AG10803 (cell line): ENCODE data around the gene MBP.
A peak's percentile ranks its signal among the peaks of the same experiment; 100 is the strongest.

Experiments
- DNase-seq: peaks from one replicate; pipeline ENCODE4 v3.0.0; 2010; ENCODE audit warnings: low read depth
- H3K4me3 ChIP-seq: 2 replicates; pipeline ENCODE4 v1.5.1; 2011; ENCODE audit warnings: mild to moderate bottlenecking, low read length, control low read depth
- TF ChIP-seq, protein P1 (sequence below): conservative IDR thresholded peaks from 2 replicates; pipeline ENCODE4 v1.5.1; 2011; ENCODE audit warnings: mild to moderate bottlenecking, low read length, control low read depth, inconsistent platforms

The MBP gene

DNA sequence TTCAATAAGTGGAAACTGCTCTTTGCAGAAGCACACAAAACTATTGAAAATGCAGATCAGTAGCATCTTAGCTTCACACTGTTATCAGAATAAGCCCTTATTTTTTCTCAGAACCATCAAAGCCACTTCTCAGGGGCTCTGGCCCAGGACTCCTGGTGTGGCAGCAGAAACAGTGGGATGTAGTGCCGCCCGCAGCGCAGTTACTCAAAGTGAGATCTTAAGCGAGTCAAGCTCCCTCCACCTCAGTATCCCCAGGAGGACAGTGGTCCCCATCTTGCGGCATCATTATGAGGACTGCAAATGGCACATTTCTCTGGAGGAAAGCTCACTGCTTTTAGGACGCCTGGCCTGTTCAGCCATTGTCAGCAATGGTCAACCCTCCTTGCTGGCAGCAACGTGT lies 60.0 kb downstream of the MBP start:
- no peak for DNase-seq
- no peak overlapping the region for H3K4me3 ChIP-seq
- TF ChIP-seq, protein P1, sequence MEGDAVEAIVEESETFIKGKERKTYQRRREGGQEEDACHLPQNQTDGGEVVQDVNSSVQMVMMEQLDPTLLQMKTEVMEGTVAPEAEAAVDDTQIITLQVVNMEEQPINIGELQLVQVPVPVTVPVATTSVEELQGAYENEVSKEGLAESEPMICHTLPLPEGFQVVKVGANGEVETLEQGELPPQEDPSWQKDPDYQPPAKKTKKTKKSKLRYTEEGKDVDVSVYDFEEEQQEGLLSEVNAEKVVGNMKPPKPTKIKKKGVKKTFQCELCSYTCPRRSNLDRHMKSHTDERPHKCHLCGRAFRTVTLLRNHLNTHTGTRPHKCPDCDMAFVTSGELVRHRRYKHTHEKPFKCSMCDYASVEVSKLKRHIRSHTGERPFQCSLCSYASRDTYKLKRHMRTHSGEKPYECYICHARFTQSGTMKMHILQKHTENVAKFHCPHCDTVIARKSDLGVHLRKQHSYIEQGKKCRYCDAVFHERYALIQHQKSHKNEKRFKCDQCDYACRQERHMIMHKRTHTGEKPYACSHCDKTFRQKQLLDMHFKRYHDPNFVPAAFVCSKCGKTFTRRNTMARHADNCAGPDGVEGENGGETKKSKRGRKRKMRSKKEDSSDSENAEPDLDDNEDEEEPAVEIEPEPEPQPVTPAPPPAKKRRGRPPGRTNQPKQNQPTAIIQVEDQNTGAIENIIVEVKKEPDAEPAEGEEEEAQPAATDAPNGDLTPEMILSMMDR, result no peak

DNA sequence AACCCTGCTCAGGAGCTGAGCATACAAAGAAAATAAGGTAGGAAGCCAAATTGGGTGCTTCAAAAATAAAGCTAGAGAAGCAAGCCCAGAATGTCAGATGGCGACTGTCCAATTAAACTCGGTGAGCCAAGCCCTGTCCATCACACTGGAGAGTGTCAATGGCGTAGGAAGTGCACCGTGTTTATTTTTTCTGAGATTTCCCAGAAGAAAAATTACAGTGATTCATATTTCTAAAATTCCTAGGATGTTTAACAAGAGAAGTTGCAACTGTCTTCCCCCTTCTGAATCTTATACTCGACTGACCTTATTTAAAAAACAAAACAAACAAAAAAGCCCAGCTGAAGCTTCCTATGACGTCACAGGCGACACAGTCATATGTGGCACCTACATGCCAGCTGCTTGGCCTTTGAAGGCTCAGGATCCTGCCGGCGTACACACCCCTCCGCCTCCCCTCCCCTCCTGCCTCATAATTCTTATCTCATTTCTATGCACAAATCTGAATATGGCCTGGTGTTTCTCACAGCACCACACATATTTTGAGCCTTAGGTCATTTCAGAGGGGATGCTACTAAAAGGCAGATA lies 60.8 kb downstream of the MBP start:
- TF ChIP-seq, protein P1, result no peak
- H3K4me3 ChIP-seq, result no peak overlapping the region
- peak; percentile 83 for DNase-seq

DNA sequence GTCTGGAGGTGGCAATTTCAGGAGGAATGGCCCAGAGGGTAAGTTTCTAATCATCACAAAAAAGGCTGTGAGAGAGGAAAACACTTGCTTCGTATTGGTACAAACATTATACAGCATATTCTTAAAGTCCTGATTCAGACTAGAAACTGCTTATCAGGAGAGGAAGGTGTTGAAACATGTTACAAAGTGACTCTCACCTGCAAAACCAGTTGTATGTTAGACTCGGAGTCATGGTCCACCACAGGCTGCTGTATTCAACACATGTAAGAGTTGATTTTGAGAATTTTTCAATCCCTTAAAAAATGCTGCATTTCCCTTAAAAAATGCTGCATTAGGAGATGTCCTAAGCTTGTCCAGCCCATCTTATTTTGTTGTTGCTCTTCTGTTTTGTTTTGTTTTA lies 61.5 kb downstream of the MBP start:
- DNase-seq, result no peak
- H3K4me3 ChIP-seq, result no peak overlapping the region
- TF ChIP-seq, protein P1, result no peak

DNA sequence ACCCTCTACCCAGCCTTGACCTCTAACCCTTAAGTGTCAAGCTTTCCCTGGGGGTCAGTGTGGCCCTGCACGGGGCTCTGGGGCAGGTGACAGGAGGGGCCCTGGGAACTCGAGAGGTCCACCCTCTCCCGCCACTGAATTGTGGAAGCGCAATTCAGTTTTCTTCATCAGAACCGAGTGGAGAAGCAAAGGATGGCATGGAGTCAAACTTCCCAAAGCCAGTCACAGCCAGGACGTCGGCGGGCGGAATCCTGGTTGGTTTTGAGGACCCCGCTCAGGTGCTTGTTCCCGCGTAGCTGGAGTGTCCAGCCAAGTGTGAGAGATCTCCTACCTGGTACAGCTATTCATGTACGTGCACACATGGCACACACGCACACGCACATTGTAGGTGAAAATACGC lies 62.0 kb downstream of the MBP start:
- TF ChIP-seq, protein P1, result no peak
- DNase-seq, result no peak
- no peak overlapping the region for H3K4me3 ChIP-seq

DNA sequence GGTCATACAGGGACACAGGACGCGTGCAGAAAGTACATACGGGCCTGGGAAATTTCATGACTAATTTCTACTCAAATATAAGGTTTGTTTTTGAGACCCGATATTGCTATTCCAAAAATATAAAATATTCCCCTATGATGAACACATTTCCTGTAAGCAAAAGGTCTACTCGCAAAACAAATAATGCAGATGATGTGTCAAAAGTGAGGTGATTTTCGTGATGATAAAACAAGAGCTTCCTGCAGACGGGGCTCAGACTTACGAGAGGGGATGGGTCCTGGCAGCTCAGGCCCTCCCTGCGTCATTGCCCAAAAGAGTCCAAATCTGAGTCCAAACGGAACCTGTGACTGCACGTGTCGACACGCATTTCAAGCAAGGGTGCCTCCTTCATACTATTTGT lies 62.7 kb downstream of the MBP start:
- TF ChIP-seq, protein P1, result no peak
- no peak overlapping the region for H3K4me3 ChIP-seq
- no peak for DNase-seq

DNA sequence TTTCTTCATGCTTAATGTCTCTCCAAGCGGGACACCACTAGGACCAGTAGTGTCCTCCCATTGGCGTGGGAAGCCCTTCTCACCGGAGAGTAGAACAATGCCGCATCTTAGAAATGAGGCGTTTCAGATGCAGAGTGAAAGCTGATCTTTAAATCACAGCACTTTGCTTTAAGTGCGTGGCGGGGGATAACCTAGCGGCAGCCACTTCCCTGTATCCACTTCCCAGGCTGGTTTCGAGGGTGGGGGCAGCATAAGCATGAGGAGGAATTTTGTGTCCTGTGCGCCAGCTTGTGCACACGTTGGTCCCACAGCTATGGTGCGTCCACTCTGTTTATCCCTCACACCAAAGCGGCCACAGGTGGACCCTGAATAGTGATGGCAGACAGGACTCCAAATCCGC lies 63.1 kb downstream of the MBP start:
- DNase-seq, result no peak
- TF ChIP-seq, protein P1, result no peak
- no peak overlapping the region for H3K4me3 ChIP-seq
